GM21737 (cell line): ENCODE measurements around the gene NYAP2.

Experiments
- ATAC-seq: cut with Tn5 transposase; IDR thresholded peaks from one replicate; pipeline ENCODE4 v1.9.1; 2021; ENCODE audit warnings: mild to moderate bottlenecking, moderate library complexity; ENCODE audit not compliant: unreplicated experiment

The NYAP2 gene

DNA sequence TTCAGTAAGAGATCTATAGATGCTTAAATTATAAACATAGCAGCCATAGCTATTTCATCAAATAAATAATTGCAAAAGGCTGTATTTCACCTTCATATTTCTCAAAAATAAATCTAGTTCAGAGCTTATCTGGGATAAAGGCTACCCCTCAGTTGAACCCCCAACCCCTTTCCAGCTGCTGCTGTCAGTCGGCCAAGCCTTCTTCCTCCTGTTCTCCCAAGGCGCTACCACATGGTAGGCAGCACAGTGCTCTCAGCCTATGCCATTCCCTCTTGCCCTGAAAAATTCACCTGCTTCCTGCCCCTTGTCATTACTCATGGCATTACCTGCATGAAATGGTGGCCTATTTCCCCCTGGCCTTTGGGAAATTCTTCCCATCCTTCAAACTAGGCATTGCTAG, 136.5 kb downstream of the NYAP2 start:
- ATAC-seq, result no peak

DNA sequence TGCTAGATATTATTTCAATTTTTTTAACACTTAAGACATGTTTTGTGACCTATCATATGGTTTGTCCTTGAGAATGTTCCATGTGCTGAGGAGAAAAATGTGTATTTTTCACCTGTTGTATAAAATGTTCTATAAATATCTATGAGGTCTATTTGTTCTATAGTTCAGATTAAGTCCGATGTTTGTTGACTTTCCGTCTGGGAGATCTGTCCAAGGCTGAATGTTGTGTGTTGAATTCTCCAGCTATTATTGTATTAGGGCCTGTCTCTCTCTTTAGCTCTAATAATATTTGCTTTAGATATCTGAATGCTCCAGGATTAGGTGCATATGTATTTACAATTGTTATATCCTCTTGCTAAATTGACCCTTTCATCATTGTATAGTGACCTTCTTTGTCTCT, 144.1 kb downstream of the NYAP2 start:
- ATAC-seq, result no peak

DNA sequence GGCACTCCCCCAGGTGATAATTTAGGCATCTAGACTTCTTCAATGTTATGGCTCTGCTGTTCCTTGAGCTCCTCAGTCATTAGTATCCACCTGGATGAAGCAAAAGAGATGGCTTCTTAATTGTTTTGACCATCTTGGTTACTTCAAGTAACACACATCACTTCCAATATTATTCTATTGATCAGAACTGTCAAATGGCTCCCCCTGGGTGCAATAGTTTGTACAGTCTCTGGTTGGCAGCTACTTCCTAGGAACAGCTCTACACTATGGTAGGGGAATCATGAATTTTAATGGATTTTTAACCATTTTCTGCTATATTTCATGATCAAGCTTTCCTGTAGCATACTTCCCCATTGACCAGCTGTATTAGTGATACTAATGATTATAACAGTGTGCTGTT, 157.0 kb downstream of the NYAP2 start:
- ATAC-seq, result no peak

DNA sequence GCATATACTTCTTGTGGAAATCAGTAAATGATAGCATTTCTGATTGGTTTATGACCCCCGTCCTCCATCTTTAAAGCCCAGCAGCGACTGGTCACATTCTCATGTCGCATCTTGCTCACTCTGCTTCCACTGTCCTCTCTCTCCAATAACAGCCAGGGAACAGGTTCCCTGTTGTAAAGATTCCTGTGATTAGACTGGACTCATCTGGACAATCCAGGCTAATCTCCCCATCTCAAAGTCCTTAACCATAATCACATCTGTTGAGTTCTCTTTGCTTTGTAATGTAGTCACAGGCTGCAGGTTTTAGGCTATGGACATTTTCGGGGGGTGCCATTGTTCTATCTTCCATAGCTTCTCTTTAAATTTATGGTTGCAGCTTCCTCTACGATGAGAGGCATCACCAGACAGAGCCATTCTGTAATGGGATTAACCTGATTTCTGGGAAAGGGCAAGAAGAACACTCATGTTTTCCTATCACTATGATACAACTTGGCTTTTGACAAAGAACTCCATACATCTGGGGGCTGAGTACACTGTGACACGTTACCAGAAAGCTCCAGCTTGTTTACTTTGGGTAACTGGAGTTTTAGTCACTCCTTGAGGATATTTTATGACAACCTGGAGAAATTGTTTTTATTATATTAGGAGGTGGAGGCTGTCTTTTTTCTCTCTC, 159.0 kb downstream of the NYAP2 start:
- ATAC-seq, result no peak

DNA sequence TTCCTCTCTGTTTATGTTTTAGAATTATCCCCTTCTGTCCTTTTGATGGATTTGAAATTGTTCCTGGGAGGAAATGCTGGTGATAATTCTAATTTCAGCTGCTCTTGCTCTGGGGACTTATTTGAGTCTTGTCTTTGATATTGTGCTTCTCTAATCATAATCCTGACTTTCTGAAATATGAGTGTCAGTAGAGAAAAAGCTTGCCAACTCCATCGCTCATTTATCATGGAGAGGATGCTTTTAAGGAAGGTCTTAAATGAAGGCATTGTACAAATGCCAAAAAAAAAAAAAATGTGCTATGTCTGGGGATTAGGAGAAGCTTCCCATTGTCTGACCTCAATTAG, 159.5 kb downstream of the NYAP2 start:
- no peak for ATAC-seq

DNA sequence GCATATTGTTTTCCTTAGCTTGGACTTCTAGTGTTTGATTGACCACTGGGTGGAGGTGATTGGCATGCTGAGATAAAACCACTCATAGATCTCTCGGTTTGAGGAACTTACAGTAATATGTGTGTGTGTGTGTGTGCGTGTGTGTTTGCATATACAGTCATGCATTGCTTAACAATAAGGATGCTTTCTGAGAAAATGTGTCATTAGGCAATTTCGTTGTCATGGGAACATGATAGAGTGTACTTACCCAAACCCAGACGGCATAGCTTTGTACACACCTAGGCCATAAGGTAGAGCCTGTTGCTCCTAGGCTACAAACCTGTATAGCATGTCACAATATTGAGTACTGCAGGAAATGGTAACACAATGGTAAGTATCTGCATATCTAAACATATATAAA, 167.3 kb downstream of the NYAP2 start:
- no peak for ATAC-seq

DNA sequence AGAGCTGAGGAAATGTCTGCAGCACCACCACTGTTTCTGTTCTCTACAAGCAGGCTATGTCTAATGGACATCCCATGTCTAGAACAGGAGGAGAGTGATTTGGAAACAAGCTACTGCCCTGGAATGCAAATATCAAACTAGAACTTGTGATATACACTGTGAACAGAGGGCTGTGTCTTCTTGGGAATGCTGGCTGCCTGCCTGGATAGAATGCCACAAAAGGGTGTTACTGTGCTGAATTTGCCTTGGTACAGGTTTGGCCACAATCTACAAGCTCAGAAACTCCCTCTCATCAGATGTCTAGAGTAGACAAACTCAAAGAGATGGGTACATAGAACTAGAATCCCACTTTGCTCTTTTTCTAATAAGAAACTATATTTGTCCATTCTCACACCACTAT, 170.5 kb downstream of the NYAP2 start:
- ATAC-seq, result no peak

DNA sequence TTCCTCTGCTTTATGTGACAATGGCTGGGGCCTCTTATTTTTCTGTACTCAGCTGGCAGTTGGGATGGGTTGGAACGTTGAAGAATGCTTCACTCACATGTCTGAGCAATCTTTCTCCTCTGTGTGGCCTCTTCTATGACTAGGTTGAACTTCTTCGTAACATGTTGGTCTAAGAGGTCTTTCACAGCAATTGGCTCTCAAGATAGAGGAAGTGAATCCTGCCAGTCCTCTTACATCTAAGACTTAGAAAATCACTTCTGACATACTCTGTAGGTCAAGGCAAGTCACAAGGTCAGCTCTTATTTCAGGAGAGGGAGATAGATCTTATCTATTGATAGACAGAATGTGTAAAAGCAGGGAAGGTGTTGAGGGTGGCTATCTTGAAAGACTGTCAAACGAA, 174.1 kb downstream of the NYAP2 start:
- no peak for ATAC-seq

DNA sequence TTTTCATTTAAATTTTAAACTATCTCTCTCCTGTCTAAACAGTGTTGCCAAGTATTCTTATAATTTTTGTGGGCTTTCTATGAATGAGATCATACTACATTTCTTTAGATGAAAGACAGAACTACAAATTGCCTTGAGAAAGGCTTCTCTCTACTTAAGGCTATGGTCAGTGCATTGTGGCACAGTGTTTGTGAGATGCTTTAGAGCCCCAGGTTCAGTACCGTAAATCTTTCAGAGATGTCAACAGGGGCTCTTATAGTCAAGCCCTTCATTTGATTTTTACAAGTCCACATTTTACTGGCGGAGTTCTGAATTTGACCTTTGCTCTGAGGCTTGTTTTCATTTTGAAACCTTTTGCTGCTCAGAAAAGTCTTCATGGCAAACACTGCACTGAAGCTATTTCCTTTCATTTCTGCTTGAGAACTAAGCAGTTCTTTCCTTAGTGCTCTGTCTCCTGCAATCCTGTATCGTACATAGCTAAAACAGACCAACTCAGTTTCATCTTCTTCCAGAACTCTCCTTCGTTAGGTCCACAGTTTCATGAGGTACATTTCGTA, 175.2 kb downstream of the NYAP2 start:
- no peak for ATAC-seq

DNA sequence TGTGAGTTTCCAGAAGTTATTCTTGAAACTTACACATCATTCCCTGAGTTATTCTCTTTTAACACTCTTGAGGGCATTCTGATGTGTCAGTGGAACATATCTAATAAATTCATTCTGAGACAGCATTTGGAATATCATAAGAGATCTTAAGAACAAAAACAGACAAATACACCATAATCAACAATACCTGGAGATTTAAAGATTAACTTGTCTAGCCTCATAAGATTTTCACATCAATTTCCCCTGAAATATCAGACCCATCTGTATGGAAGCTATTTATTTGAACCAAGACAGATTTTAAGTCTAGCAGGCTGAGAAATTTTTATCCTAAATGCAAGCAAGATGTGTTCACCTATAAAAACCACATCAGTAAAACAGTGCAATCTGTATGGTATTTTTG, 181.6 kb downstream of the NYAP2 start:
- no peak for ATAC-seq

DNA sequence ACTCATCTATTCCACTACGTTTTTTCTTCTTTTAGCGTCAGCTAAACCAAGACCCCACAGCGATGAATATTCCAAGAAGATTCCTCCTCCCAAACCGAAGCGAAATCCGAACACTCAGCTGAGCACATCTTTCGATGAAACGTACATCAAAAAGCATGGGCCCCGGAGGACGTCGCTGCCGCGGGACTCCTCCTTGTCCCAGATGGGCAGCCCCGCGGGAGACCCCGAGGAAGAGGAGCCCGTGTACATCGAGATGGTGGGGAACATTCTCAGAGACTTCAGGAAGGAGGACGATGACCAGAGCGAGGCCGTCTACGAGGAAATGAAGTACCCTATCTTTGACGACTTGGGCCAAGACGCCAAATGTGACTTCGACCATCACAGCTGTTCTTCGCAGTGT, 182.4 kb downstream of the NYAP2 start:
- ATAC-seq, result no peak

DNA sequence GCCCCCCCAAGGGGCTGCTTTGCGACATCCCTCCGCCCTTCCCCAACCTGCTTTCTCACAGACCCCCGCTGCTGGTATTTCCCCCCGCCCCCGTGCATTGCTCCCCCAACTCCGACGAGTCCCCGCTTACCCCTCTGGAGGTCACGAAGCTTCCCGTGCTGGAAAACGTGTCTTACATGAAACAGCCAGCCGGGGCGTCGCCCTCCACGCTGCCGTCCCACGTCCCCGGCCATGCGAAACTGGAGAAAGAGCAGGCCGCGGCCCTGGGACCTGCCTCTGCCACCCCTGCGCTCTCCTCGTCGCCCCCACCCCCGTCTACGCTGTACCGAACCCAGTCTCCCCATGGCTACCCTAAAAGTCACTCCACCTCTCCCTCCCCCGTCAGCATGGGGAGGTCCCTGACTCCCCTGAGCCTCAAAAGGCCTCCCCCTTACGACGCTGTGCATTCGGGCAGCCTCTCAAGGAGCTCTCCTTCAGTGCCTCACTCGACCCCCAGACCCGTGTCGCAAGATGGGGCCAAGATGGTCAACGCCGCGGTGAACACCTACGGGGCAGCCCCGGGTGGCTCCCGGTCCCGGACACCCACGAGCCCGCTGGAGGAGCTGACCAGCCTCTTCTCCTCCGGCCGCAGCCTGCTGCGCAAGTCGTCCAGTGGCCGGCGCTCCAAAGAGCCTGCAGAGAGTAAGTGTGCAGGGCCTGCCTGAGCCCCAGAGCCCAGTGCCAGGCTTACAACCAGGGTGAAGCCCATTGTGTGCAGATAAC, 183.0 kb downstream of the NYAP2 start:
- no peak for ATAC-seq

DNA sequence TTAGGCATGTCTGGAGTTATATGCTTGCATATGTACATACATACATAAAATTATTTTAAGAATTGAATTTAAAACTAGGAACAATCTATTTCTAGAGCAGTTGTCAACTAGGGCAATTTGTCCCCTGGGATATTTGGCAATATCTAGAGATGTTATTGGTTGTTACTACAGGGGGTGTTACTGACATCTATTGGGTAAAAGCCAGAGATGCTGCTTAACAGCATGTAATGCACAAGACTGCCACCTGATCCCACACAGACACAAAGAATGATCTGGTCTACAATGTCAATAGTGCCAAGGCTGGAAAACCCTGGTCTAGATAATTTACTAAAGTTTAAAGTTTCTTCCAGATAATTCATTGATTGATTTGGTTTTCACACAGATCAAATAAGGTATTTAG, 185.3 kb downstream of the NYAP2 start:
- ATAC-seq, result no peak

DNA sequence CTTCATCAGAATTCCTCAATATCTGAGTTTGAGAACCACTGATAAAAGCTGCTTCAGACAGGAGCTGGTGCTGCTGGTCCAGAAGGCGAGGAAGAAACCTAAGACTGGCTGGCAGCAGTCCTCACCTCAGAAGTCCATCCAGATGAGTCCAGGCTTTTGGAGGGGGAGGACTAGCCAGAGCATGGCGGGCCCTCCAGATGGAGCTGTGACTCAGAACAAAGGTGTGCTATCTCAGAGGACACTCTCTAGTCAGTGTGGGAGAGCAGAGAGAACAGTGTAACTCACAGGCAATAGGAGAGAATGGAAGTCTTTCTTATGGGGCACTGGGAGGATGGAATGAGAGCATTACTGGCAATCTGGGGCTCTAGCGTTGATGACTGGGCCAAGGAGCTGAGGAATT, 191.4 kb downstream of the NYAP2 start:
- no peak for ATAC-seq

DNA sequence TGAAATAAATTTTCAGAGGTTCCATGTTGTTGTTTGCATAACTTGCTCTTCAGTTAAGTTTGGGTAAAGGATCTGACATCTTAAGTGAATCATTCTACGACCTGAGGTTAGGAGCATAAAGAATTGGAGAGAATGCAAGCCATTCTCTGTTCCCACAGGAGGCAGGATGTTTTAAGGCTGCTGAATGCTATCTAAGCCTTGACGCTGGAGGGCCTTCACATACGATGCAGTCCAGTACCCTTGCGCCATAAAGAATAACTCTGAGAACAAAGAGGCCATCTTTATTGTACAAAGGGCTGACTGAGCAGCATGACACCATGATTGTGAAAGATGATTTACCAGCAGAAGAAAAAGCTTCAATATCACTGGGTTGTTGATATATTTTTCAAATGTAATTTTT, 198.4 kb downstream of the NYAP2 start:
- no peak for ATAC-seq

DNA sequence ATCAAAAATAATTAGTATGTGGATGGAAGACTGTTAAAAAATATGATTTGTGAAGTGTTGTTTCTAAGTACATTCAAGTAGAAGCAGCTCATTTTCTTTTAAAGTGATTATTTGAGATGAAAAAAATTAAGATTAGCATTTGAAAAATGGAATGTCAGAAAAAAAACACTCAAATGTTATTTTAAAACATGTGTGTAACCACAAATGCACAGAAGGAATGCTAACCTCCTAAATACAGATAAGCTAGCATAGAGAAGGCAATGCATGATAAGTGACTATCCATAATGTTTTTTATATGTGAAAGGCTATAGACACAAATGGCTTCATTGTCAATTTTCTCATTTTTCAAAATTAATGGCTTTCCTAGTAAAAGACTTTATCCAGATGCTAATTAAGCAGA, 198.9 kb downstream of the NYAP2 start:
- no peak for ATAC-seq

DNA sequence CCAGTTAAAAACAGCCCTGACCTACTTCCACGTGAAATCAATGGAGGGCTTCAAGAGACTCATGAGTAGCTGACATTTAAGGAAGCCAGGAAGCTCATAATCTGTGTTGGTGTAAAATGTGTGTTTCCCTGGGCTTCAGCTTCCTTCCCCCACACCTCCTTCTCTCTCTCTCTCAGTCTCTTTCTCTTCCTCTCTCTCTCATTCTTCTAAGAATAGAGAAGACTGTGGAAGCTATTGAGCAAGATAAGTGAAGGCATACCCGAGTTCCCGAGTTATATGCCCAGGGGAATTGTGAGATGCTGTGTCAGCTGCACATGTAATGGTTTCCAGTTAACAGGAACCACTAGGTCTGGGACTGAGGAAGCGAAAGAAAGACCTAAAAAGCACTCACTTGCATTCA, 199.4 kb downstream of the NYAP2 start:
- ATAC-seq, result no peak

DNA sequence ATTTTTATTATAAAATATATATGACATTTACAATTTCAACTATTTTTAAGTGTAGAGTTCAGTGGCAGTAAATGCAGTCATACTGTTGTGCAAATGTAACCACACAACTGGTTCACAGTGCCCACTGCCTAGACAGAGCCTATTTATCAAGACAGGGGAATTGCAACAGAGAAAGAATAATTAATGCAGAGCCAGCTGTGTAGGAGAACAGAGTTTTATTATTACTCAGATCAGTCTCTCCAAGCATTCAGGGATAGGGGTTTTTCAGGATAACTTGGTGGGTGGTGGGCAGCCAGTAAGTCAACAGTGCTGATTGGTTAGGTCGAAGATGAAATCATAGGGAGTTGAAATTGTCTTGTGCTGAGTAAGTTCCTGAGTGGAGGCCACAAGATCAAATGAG, 200.3 kb downstream of the NYAP2 start:
- ATAC-seq, result no peak

DNA sequence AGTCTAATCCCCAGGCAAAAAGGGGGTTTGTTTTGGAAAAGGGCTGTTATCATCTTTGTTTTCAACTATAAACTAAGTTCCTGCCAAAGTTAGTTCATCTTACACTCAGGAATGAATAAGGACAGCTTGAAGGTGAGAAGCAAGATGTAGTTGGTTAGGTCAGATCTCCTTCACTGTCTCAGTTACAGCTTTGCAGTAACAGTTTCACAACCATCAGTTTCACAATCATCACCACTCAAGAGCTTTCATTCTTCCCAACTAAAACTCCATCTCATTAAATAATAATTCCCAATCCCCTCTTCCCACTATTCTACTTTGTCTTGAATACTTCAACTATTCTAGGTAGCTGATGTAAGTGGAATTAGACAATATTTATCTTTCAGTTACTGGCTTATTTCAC, 200.9 kb downstream of the NYAP2 start:
- ATAC-seq, result no peak

DNA sequence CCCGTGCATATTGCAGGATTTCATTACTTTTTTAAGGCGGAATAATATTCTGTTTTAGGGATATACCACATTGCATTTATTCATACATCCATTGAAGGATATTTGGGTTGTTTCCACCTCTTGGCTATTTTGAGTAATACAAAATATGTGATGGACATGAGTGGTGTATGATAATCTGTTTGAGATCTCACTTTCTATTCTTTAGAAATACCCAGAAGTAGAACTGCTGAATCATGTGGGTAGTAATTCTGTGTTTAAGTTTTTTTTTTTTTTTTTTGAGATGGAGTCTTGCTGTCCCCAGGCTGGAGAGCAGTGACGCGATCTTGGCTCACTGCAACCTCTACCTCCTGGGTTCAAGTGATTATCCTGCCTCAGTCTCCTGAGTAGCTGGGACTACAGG, 201.4 kb downstream of the NYAP2 start:
- ATAC-seq, result no peak

DNA sequence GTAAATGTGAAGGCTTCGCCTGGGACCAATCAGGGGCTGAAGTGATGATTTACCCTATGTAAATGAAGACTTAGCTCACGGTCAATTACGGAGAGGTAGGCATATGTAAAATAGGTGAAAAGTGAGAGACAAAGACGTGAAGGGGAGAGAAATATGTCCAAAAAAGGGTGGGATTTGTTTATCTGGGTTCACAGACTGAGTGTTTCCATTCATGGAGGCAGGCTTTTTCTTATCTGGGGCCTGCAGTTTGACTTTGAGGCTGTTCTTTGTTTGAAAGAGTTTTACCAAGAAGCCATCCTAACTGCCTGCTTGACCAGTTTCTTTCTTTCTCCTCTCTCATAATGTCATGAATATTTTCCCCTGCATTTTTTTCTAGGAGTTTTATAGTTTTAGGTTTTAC, 202.7 kb downstream of the NYAP2 start:
- ATAC-seq, result no peak

DNA sequence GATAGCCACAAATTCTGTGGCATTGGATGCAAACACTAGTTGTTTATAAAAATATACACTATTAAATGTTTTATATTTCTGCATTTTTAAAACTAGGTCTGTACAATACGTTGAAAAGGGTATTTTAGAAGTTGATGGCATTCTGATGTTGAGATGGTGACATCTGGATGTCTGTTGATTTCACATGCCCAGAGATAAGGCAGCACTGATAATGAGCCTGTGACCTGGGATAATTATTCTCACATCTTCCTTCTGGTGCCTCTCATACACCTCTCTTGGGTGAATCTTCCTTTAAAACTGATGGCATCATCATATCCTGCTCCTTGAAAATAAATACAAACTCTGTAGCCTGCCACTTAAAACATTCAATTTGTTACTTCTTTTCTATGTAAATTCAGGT, 208.6 kb downstream of the NYAP2 start:
- no peak for ATAC-seq

DNA sequence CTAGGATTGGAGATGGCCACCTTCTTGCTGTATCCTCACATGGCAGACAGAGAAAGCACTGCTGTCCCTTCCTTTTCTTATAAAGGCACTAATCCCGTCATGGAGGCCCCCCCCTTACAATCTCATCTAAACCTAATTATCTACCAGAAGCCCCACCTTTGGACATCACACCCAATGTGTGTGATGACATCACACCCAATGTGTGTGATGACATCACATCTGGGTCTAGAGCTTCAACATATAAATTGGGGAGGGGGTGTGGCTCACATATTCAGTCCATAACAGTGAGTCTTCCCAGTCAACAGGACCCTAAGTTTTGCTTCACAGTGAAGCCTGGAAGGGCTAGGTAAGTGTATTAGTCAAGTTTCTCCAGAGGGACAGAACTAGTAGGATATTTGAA, 213.1 kb downstream of the NYAP2 start:
- ATAC-seq, result no peak
